ENCODE results near the gene GHR. TPM values are rescaled to one million over a fixed set of nuclear protein-coding genes. Genes with fewer than 3 reads are reported as not detected.
"Not testable (repeated sequence)": the region's sequence is repeated elsewhere in the genome, so short reads cannot be mapped to it uniquely, and the experiment has no call there.

GHR gene
- total RNA-seq, 1 experiment from 2014 or later, result 60.6 TPM

DNA sequence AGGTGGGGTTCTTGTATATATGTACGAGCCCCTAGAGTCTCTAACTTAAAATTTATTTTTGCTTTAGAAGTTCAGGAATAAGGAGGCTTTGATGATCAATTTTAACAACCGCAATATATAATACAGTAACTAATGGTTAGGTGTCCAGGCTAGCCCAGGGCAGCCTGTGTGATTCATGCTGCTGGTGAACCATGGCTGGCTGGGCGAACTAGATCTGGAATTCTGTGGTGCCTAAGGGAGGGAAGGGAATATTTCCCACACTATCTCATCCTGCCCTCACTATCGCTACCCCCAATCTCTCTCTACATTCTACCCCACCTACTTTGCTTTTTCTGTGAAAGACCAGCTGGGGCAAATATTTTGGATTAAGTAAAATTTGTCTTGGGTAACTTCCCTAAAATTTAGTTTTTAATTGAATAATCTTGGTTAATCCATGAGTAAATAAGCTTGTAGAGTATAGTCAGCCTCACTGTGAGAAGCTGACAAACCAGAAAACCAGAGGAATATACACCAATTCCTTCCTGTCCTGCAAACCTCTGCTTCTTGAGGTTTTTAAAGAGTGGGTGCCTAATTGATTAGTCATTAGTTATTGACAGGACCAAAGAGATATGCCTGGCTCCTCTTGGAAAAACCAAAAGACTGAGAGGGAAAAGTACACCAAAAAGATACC, 218.2 kb downstream of the GHR start:
- in situ Hi-C loops (cut with HindIII; ENCODE audit: low pct_unique_long_range_greater_than_20kb, low sequenced_read_pairs), result loop anchor here (25.0 kb wide), 1 partner anchor 229 kb away; the partner anchor contains the start of gene GHR
- DNase-seq (ENCODE audit: low read depth, low spot score), result no peak

DNA sequence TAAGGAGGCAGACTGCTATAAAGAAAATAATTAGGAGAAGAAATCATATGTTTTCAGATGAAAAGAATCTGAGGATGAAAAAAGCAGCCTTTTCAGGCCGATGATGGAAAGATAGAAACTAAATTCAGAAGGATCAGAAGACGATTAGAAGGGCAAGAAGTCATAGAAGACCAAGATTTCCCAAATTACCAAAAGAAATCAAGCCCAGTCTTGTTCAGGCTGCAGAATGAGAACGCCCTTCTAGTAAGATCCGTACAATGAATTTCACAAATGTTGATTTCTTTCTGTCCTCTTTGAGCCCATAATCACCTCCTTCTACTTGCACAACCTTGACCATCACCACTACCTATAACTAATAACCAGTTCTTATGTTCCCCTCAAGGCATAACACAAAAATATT, 218.8 kb downstream of the GHR start:
- in situ Hi-C loops (cut with HindIII; ENCODE audit: low pct_unique_long_range_greater_than_20kb, low sequenced_read_pairs), result loop anchor here (25.0 kb wide), 1 partner anchor 230 kb away; the partner anchor contains the start of gene GHR
- DNase-seq (ENCODE audit: low read depth, low spot score), result no peak

DNA sequence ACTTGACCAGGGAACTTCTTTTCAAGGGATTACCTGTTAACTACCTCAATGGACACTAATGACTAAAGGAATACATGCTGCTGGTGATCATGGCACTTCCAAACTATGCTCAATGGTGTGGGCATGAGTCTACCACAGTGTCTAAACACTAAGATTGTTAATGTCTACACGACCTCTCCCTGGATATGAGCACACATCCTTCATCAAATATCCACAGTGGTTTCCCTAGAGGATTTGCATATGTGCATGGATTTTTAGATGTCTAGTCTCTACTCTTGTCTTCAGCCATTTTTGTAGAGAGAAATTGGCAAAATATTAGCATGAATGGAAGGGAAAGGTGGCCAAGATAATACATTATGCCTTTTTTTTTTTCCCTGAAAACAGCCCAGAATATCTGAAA, 220.1 kb downstream of the GHR start:
- in situ Hi-C loops (cut with HindIII; ENCODE audit: low pct_unique_long_range_greater_than_20kb, low sequenced_read_pairs), result loop anchor here (25.0 kb wide), 1 partner anchor 231 kb away; the partner anchor contains the start of gene GHR
- DNase-seq (ENCODE audit: low read depth, low spot score), result no peak

DNA sequence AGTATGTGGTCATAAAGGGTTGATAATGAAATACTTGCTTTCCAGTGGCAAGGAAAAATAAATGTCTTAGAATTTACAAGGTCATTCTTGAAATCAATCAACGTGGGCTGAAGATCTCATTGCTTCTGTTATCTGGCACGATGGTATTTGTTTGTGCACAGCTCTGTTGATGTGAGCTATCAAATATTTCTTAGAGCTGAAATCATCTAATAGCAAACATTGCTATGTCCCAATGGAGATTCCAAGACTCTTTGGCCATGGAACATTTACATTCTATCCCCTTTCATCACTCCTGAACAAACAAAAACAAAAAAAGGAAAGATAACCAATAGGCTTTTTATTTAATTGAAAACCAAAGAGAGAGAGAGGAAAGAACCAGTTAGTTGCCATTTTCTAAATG, 221.9 kb downstream of the GHR start:
- in situ Hi-C loops (cut with HindIII; ENCODE audit: low pct_unique_long_range_greater_than_20kb, low sequenced_read_pairs), result loop anchor here (25.0 kb wide), 1 partner anchor 233 kb away; the partner anchor contains the start of gene GHR
- no peak for DNase-seq (ENCODE audit: low read depth, low spot score)

DNA sequence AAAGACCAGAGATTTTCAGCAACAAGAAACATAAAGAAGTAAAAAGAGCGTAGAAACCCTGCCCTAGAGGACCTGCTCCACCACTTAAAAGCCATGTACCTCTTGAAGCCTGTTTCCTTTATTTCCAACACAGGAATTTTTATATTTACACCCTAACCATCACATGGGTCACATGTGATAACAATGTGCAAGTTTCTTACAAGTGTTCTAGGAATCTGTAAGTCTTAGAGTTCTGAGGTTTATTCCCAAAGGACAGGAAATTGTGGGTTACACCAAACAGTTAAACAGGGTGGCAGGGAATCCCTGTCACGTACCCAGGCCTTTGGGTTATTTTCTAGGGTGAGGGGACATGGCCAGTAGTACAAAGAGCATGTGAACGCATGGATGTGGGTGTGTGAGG, 224.8 kb downstream of the GHR start:
- DNase-seq (ENCODE audit: low read depth, low spot score), result peak; percentile 59
- in situ Hi-C loops (cut with HindIII; ENCODE audit: low pct_unique_long_range_greater_than_20kb, low sequenced_read_pairs), result loop anchor here (25.0 kb wide), 1 partner anchor 236 kb away; the partner anchor contains the start of gene GHR

DNA sequence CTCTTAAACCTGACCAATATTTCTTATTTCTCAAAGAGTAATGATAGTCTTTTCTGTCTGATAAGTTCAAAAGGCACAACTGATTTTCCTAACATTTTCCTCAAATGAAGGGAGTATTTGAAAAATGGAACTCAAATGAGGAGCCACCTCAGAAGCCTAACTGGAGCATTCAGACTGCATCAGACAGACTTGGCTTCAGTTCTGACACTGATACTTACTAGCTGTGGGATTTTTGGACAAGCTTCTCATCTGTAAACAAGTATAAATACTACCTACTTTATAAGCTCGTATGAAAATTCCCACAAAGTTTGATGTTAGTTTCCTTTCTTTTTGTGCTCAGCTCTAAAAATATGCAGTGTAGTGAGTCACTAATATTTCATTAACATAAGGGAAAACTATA, 225.7 kb downstream of the GHR start:
- DNase-seq (ENCODE audit: low read depth, low spot score), result no peak
- in situ Hi-C loops (cut with HindIII; ENCODE audit: low pct_unique_long_range_greater_than_20kb, low sequenced_read_pairs), result loop anchor here (25.0 kb wide), 1 partner anchor 237 kb away; the partner anchor contains the start of gene GHR

DNA sequence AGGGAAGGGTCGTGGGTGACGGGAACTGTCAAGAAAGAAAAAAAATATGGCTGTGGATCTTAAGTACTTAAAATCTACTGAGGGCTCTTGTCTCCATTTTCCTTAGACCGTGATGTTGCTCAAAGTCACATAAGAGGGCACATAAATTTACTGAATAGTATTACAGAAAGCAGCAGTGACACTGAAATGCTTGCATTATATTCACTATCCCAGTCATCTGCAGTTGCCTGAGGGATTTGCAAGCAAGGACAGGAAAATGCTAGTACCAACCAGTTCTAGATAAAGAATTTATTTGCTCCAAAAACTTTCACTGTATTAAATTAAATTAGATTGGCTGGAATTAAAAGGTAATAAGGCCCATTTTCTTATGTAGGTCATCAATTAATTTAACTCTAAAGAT, 226.8 kb downstream of the GHR start:
- in situ Hi-C loops (cut with HindIII; ENCODE audit: low pct_unique_long_range_greater_than_20kb, low sequenced_read_pairs), result no loop called here
- no peak for DNase-seq (ENCODE audit: low read depth, low spot score)

DNA sequence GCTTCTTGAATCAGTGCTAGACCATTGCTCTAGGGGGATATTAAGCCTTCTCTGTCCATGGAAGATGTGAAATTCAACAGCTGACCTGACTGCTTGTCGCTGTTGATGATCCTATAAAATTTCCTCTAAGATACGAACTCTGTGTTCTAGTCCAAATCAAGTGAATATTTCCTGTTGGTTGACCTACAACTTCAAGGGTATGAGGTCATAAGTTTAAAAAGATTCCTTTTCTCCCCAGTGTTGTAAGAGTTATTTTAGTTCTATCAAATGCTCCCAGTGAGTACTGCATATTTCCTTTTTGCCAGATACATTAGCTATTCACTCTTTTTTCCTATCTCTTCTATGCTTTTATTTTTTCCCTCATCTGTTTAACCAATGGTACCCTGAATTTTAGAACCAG, 230.5 kb downstream of the GHR start:
- in situ Hi-C loops (cut with HindIII; ENCODE audit: low pct_unique_long_range_greater_than_20kb, low sequenced_read_pairs), result no loop called here
- no peak for DNase-seq (ENCODE audit: low read depth, low spot score)

DNA sequence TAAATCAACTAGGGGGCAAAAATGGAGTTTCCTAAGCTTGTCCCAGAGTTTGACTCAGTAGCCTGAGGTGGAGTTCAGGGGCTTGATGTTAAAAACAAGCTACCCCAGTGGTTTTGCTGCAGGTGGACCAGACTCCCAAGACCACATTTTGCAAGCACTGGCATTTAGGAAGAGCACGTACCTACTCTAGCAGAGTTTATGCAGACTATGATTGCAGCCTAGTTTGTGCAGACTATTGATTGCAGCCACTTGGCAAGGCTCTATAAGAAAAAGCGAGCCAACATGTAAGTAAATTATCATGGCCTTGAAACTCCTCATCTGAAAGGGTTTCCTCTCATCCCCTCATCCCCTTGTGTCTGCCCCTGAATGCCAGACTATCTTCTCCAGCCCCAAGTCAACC, 231.4 kb downstream of the GHR start:
- in situ Hi-C loops (cut with HindIII; ENCODE audit: low pct_unique_long_range_greater_than_20kb, low sequenced_read_pairs), result no loop called here
- no peak for DNase-seq (ENCODE audit: low read depth, low spot score)

DNA sequence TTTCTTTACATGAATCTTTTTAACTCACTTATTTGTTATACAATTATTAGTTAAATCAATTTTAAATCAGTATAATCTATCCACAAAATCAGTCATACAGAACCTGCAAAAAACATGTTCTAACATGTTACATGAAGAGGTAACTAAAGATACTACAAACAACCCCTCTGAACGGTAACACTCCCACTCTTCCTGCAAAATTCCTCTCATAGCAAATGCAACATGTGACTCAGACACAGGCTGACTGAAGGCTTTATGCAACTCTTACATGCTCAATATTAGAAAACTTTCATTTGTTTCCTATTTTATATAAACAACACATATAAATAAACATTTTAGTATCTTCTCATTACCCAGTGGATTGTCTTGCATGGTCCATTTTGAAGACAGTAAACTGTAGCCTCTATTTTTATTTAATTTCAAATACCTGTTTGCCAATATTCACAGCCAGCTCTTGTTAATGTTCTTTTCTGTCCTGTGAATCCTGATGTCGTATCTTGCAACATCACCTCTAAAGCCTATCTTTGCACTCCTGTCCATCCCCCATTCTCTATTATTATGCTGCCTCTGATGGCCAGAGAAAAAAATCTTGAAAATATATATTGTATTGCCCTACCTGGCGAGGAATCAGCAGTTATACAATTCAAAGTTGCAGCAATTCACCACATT, 232.9 kb downstream of the GHR start:
- peak; percentile 66 for DNase-seq (ENCODE audit: low read depth, low spot score)
- in situ Hi-C loops (cut with HindIII; ENCODE audit: low pct_unique_long_range_greater_than_20kb, low sequenced_read_pairs), result no loop called here

DNA sequence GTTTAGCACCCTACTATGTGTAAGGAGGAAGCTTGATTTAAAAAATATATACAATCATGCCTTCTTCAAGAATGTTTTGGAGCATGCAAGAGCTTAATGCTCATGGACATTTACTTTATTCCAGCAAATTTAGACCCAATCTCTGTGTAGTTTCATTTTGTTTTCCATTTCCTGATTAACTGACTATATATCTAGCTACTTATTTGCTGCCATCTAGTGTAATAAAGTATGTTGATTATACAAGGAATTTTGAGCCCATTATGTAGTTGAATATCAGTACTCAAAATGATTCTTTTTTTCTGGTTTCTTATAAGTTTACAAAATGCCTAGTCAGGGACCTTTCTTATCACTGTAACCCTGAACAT, 233.4 kb downstream of the GHR start:
- peak; percentile 60 for DNase-seq (ENCODE audit: low read depth, low spot score)
- in situ Hi-C loops (cut with HindIII; ENCODE audit: low pct_unique_long_range_greater_than_20kb, low sequenced_read_pairs), result no loop called here

DNA sequence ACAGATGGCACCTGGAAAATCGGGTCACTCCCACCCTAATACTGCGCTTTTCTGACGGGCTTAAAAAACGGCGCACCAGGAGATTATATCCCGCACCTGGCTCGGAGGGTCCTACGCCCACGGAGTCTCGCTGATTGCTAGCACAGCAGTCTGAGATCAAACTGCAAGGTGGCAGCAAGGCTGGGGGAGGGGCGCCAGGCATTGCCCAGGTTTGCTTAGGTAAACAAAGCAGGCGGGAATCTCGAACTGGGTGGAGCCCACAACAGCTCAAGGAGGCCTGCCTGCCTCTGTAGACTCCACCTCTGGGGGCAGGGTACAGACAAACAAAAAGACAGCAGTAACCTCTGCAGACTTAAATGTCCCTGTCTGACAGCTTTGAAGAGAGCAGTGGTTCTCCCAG, 236.6 kb downstream of the GHR start:
- DNase-seq (ENCODE audit: low read depth, low spot score); in situ Hi-C loops (cut with HindIII; ENCODE audit: low pct_unique_long_range_greater_than_20kb, low sequenced_read_pairs): not testable (repeated sequence)

DNA sequence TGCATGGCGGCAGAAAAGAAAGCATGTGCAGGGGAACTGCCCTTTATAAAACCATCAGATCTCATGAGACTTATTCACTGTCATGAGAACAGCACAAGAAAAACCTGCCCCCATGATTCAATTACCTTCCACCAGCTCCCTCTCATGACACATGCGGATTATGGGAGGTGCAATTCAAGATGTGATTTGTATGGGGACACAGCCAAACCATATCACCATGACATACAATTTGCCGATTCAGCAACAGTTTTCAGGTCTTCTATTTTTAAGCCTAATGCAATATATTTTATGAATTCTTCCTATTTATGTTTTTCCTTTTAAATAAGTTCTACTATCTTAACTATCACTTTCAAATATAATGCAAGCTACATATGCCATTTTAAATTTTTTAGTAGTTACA, 242.6 kb downstream of the GHR start:
- in situ Hi-C loops (cut with HindIII; ENCODE audit: low pct_unique_long_range_greater_than_20kb, low sequenced_read_pairs), result no loop called here
- no peak for DNase-seq (ENCODE audit: low read depth, low spot score)

DNA sequence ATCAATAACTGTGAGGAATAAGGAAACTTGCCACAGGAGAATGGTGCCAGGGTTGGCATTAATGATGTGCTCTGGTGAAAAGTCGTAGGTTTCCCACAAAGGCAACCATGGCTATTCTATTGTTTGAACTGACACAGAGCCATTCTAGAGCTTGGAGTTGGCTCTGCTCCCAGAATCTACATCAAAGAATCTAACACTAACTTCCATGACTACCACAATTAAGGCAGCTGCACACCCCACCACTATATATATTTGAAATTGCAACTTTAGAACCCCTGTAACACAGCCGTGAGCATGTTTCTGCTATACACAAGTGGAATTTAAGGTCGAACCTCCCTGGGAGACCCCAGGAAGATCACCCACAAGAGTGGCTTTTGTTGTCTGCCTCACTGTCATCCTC, 243.6 kb downstream of the GHR start:
- in situ Hi-C loops (cut with HindIII; ENCODE audit: low pct_unique_long_range_greater_than_20kb, low sequenced_read_pairs), result no loop called here

DNA sequence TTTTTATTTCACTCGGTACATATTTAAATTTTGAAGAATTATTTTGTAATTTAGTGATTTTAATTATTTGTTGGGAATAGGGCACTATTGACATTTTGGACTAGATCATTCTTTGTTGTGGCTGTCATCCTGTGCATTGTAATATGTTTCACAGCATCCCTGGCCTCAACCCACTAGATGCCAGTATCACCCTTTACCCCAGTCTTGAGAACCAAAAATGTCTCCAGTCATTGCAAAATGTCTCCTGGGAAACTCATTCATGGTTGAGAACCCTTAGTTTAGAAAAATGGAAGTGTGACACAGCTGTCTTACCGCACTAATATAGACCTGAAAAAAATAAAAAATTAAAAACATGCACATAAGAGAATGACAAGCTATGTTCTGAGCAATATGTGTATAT, 245.0 kb downstream of the GHR start:
- in situ Hi-C loops (cut with HindIII; ENCODE audit: low pct_unique_long_range_greater_than_20kb, low sequenced_read_pairs), result no loop called here
- no peak for DNase-seq (ENCODE audit: low read depth, low spot score)

More for the DNA sequence above, 243.6 kb downstream of the GHR start:
- DNase-seq (ENCODE audit: low read depth, low spot score), result peak; percentile 41

DNA sequence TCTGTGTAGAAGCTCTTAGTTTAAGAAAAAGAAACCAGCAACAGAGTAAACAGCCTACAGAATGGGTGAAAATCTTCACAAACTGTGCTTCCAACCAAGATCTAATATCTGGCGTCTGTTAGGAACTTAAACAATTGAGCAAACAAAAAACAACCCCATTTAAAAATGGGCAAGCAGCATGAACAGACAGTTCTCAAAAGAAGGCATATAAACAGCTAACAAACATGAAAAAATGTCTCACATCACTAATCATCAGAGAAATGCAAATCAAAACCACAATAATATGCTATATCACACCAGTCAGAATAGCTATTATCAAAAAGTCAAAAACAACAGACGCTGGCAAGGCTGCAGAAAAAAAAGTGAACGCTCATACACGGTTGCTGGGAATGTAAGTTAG, 249.7 kb downstream of the GHR start:
- in situ Hi-C loops (cut with HindIII; ENCODE audit: low pct_unique_long_range_greater_than_20kb, low sequenced_read_pairs), result no loop called here
- no peak for DNase-seq (ENCODE audit: low read depth, low spot score)

DNA sequence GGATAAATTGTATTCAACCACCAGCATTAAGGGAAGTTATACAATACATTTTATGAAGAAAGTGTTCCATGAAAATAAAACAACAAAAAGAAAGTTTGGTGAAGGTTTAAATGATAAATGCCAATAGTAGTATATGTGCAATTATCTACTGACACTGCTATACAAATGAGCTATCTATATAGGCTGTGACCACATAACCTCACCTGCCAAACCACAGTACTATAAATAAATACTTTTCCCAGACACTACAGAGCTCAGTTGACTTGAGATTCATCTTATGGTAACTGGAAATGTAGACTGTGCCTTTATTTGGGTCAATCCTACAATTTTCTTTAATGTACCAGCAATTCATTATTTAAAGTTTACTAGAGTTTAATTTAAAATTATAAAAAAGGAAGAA, 252.4 kb downstream of the GHR start:
- DNase-seq (ENCODE audit: low read depth, low spot score), result no peak
- in situ Hi-C loops (cut with HindIII; ENCODE audit: low pct_unique_long_range_greater_than_20kb, low sequenced_read_pairs), result no loop called here

DNA sequence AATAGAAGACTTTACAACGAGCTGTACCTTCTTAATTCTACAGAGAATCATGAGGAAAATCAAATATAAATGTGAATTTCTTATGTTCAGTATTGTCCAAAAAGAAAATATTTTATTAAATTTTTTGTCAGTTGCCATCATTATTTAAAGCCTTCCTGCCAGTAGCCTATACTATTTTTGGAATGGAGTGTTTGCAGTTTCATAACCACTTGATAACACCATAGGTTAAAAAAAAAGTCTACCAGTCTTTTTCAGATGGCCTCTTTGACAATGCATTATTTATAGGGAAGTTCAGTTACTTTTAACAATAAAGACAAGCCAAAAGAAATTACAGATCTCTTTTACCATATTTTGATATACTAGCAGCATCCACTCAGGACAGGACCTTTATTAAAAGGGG, 253.1 kb downstream of the GHR start:
- in situ Hi-C loops (cut with HindIII; ENCODE audit: low pct_unique_long_range_greater_than_20kb, low sequenced_read_pairs), result no loop called here
- DNase-seq (ENCODE audit: low read depth, low spot score), result no peak
